OCI-LY3 (cell line): Measurements from ENCODE around the gene SHC1.

ENCODE experiments used
- H2AFZ ChIP-seq: fragments of 200-600, 300-600 bp; shearing (Covaris generic); 2 replicates; pipeline ENCODE4 v1.6.0; 2014; ENCODE audit warnings: antibody characterized with exemption, low read depth, low read length
- H3K27ac ChIP-seq: fragments of 200-600, 300-600 bp; sonication (generic); 2 replicates; pipeline ENCODE4 v1.5.1; 2014; ENCODE audit warnings: mild to moderate bottlenecking, low read length, moderate library complexity, mixed read lengths
- H3K27me3 ChIP-seq: fragments of 200-600, 300-600 bp; sonication (generic); 2 replicates; pipeline ENCODE4 v1.6.1; 2014; ENCODE audit warnings: low read depth, low read length, mixed read lengths
- H3K36me3 ChIP-seq: fragments of 200-600, 300-600 bp; sonication (generic); replicated peaks from 2 replicates; pipeline ENCODE3; 2014; ENCODE audit warnings: low read depth, low read length, mixed read lengths
- H3K4me1 ChIP-seq: fragments of 300-600, 200-600 bp; sonication (generic); 2 replicates; pipeline ENCODE4 v1.6.1; 2014; ENCODE audit warnings: low read length, mixed read lengths
- H3K4me2 ChIP-seq: fragments of 200-600, 300-600 bp; sonication (generic); 2 replicates; pipeline ENCODE4 v1.6.1; 2014; ENCODE audit warnings: low read length, mixed read lengths
- H3K4me3 ChIP-seq: fragments of 300-600, 200-600 bp; sonication (generic); 2 replicates; pipeline ENCODE4 v1.5.1; 2014; ENCODE audit warnings: antibody characterized with exemption, mild to moderate bottlenecking, low read length, moderate library complexity
- H3K79me2 ChIP-seq: fragments of 300-600, 200-600 bp; shearing (Covaris generic); 2 replicates; pipeline ENCODE4 v1.6.1; 2014; ENCODE audit warnings: mild to moderate bottlenecking, low read length, mixed read lengths
- H3K9ac ChIP-seq: fragments of 300-600, 200-600 bp; shearing (Covaris generic); 2 replicates; pipeline ENCODE4 v1.6.0; 2014; ENCODE audit warnings: mild to moderate bottlenecking, low read length, moderate library complexity
- H3K9me3 ChIP-seq: fragments of 200-600, 300-600 bp; shearing (Covaris generic); 2 replicates; pipeline ENCODE4 v1.6.1; 2014; ENCODE audit warnings: low read length, mixed read lengths; ENCODE audit not compliant: insufficient read depth
- H4K20me1 ChIP-seq: fragments of 200-600, 300-600 bp; sonication (generic); 2 replicates; pipeline ENCODE4 v1.6.1; 2016; ENCODE audit warnings: low read length, mixed read lengths; ENCODE audit not compliant: insufficient read depth
- EZH2phosphoT487 ChIP-seq: fragments of 200-600 bp; shearing (Covaris generic); IDR thresholded peaks from 2 replicates; pipeline ENCODE4 v1.6.1; 2018; ENCODE audit warnings: antibody characterized with exemption, mixed run types, low read depth
- TF ChIP-seq, protein P1 (sequence below): fragments of 200-600, 300-600 bp; sonication (generic); IDR thresholded peaks from 2 replicates; pipeline ENCODE4 v1.5.1; 2014; ENCODE audit warnings: antibody characterized with exemption, low read length, low read depth

Gene SHC1

DNA sequence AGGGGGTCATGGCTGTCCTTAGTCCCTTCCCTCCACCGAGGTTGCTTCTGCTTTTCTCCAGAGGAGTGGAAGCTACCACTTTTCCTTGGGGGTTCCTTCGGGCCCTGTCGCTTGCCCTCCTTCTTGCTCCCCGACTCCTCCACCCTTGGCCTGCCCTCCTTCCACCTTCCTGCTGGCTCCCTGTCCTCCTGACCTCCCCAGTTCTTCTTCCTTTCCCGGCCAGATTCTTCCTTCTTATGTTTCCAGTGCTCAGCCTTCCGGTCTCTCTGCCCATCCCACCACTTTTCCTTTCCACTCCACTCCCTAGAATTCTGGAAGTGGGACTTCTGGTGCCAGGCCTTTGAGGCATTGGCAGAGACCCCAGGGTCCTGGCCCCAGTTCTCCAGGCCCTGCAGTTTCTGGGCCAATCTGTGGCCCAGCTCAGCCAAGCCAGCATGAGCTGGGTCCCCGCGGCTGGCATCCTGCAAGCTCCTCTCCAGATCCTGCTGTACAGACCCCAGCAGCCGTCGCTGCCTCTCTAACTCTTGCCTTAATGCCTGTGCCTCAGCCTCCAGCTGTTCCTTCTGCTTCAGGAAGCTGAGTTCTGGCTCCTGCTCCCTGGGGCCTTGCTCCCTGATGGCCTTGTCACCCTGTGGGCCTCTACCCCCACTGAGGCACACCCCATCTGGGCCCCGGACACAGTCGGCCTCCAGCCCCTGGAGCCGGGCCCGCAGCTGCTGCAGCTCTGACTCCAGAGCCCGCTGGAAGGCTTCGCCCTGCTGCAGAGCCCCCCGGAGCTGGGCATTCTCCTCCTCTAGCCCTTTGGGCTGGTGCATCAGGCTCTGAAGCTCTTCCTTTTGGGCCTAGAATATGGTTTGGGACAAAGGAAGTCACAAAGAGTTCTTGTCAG, 24.3 kb downstream of the SHC1 start:
- Histone ChIP-seq H2AFZ (no peak overlapping the region), H3K36me3 (no peaks in the 10 kb centered on the region), H4K20me1 (no peaks in the 10 kb centered on the region), H3K27me3 (no peaks in the 10 kb centered on the region), H3K4me1 (peaks cover 42% of the 10 kb centered on the region), H3K79me2 (no peaks in the 10 kb centered on the region), H3K9ac (no peak overlapping the region), H3K4me3 (no peak overlapping the region), H3K4me2 (no peak overlapping the region), H3K9me3 (no peaks in the 10 kb centered on the region), H3K27ac (no peak overlapping the region)
- no peak for TF ChIP-seq EZH2phosphoT487
- TF ChIP-seq, protein P1, sequence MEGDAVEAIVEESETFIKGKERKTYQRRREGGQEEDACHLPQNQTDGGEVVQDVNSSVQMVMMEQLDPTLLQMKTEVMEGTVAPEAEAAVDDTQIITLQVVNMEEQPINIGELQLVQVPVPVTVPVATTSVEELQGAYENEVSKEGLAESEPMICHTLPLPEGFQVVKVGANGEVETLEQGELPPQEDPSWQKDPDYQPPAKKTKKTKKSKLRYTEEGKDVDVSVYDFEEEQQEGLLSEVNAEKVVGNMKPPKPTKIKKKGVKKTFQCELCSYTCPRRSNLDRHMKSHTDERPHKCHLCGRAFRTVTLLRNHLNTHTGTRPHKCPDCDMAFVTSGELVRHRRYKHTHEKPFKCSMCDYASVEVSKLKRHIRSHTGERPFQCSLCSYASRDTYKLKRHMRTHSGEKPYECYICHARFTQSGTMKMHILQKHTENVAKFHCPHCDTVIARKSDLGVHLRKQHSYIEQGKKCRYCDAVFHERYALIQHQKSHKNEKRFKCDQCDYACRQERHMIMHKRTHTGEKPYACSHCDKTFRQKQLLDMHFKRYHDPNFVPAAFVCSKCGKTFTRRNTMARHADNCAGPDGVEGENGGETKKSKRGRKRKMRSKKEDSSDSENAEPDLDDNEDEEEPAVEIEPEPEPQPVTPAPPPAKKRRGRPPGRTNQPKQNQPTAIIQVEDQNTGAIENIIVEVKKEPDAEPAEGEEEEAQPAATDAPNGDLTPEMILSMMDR, result no peak

DNA sequence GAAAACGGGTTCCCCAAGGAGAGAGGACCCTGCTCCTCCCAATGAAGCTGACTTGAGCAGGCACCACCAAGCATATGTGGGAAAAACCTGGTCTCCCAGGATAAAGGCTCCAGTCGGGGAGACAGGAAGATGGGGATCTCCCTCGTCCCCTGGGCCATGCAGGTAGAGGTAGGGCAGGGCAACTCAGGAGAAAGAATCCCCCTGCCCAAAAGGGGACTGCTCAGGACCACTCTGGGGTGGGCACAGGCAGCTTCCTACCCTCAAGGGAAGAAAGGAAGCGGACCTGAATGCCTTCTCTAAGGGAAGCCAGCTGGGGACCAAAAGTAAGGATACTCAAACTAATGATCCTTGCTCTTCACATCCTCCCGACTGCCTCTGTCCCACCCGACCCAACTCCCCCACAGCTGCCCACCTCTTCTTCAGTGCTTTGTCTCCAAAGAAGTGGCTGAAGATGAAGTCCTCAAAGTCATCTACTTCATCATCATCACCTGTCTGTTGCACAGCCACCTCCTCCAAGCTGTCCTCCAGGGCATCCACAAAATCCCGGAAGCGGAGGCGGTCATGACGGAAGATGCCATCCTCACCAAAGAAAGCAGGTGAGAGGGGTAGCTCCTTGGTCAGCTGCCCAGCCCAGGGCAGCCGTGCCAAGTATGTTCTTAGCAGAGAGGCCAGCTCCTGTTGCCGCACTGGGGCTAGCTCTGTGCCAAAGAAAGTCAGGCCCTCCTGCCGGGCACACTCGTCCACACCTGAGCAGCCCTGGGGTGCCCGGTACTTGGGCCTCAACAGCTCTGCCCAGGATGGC, 25.2 kb downstream of the SHC1 start:
- Histone ChIP-seq H3K27ac (no peak overlapping the region), H3K9ac (no peak overlapping the region), H3K4me1 (peaks cover 50% of the 10 kb centered on the region), H3K27me3 (no peaks in the 10 kb centered on the region), H3K36me3 (no peaks in the 10 kb centered on the region), H4K20me1 (no peaks in the 10 kb centered on the region), H2AFZ (no peak overlapping the region), H3K4me3 (no peak overlapping the region), H3K9me3 (no peaks in the 10 kb centered on the region), H3K4me2 (no peak overlapping the region), H3K79me2 (no peaks in the 10 kb centered on the region)
- TF ChIP-seq, protein P1, result no peak
- no peak for TF ChIP-seq EZH2phosphoT487

DNA sequence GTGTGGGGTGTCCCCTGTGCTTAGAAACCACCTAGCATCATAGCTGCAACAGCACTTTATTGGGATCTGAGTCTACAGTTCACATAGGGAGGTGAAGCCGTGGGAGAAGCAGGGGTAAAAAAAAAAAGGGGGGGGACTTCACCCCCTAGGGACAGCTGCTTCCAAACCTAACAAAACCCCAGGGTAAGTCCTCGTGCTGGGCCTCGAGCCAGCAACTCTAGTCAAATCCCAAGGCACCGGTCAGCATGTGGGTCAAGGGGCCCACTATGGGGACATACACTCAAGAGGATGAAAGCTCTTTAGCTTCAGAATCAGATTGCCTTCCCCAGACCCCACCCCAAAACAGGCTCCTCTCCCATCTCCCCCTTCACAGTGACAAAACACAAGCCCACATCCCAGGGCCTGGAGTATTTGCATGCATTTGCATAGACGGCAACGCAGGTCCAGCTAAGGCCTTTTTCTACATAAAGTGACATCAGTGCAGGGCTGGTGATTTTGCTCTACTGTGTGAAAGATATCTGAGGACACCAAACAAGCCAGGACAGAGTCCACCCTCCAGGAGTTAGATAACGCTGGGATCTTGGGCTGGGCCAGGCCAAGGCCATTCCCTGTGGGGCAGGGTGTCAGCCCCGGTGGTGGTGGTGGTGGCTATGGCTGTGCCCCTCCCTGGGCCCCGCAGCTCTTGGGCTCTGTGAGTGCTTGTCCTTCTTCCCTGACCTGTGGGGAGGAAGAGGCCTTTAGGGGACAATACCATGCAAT, 26.0 kb downstream of the SHC1 start:
- Histone ChIP-seq H4K20me1 (no peaks in the 10 kb centered on the region), H3K36me3 (no peaks in the 10 kb centered on the region), H3K9ac (no peak overlapping the region), H3K27ac (no peak overlapping the region), H2AFZ (no peak overlapping the region), H3K27me3 (no peaks in the 10 kb centered on the region), H3K79me2 (no peaks in the 10 kb centered on the region), H3K4me3 (no peak overlapping the region), H3K4me1 (peaks cover 55% of the 10 kb centered on the region), H3K9me3 (no peaks in the 10 kb centered on the region), H3K4me2 (peak overlapping the region; percentile 85)
- TF ChIP-seq, protein P1, result no peak
- no peak for TF ChIP-seq EZH2phosphoT487
